ENCODE results near the gene CYTH1.

- TF ChIP-seq, protein P1, sequence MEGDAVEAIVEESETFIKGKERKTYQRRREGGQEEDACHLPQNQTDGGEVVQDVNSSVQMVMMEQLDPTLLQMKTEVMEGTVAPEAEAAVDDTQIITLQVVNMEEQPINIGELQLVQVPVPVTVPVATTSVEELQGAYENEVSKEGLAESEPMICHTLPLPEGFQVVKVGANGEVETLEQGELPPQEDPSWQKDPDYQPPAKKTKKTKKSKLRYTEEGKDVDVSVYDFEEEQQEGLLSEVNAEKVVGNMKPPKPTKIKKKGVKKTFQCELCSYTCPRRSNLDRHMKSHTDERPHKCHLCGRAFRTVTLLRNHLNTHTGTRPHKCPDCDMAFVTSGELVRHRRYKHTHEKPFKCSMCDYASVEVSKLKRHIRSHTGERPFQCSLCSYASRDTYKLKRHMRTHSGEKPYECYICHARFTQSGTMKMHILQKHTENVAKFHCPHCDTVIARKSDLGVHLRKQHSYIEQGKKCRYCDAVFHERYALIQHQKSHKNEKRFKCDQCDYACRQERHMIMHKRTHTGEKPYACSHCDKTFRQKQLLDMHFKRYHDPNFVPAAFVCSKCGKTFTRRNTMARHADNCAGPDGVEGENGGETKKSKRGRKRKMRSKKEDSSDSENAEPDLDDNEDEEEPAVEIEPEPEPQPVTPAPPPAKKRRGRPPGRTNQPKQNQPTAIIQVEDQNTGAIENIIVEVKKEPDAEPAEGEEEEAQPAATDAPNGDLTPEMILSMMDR (IDR thresholded peaks at IDR 0.05), result no peak
- TF ChIP-seq, protein P2, sequence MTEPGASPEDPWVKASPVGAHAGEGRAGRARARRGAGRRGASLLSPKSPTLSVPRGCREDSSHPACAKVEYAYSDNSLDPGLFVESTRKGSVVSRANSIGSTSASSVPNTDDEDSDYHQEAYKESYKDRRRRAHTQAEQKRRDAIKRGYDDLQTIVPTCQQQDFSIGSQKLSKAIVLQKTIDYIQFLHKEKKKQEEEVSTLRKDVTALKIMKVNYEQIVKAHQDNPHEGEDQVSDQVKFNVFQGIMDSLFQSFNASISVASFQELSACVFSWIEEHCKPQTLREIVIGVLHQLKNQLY (CRISPR knock-in tag; IDR thresholded peaks at IDR 0.05), result no peak
- TF ChIP-seq ZNF317 (CRISPR knock-in tag; IDR thresholded peaks at IDR 0.05; ENCODE audit: borderline replicate concordance, low read depth) (no peak), ATF1 (CRISPR knock-in tag; IDR thresholded peaks at IDR 0.05) (no peak), ATF3 (CRISPR knock-in tag; conservative IDR thresholded peaks at IDR 0.05) (no peak), E2F5 (CRISPR knock-in tag; IDR thresholded peaks at IDR 0.05) (no peak), IRF1 (CRISPR knock-in tag; IDR thresholded peaks at IDR 0.05) (no peak), USF2 (CRISPR knock-in tag; IDR thresholded peaks at IDR 0.05) (no peak), CREM (CRISPR knock-in tag; IDR thresholded peaks at IDR 0.05) (no peak), ZNF138 (CRISPR knock-in tag; conservative IDR thresholded peaks at IDR 0.05) (no peak), ESRRA (CRISPR knock-in tag; IDR thresholded peaks at IDR 0.05; ENCODE audit: borderline replicate concordance) (no peak), JUN (CRISPR knock-in tag; IDR thresholded peaks at IDR 0.05) (no peak)
- TF ChIP-seq, protein P3, sequence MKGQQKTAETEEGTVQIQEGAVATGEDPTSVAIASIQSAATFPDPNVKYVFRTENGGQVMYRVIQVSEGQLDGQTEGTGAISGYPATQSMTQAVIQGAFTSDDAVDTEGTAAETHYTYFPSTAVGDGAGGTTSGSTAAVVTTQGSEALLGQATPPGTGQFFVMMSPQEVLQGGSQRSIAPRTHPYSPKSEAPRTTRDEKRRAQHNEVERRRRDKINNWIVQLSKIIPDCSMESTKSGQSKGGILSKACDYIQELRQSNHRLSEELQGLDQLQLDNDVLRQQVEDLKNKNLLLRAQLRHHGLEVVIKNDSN (CRISPR knock-in tag; IDR thresholded peaks at IDR 0.05), result no peak
These were observed 72.3 kb downstream of the CYTH1 start for GRCh38 chr17:78709751-78710181.

Measured in WTC11 (cell line).